Epithelial cell of esophagus (primary cell): ENCODE results near the gene POLA1.
"Not testable (repeated sequence)": the region's sequence is repeated elsewhere in the genome, so short reads cannot be mapped to it uniquely, and the experiment has no call there.

Experiments
- DNase-seq: peaks from one replicate; pipeline ENCODE4 v3.0.0; 2010; ENCODE audit warnings: low read depth
- H3K4me3 ChIP-seq: 2 replicates; pipeline ENCODE4 v1.5.1; 2011; ENCODE audit warnings: mild to moderate bottlenecking, low read length, control low read depth
- TF ChIP-seq, protein P1 (sequence below): IDR thresholded peaks from 2 replicates; pipeline ENCODE4 v1.5.1; 2011; ENCODE audit warnings: low read depth, mild to moderate bottlenecking, low read length, control low read depth, inconsistent platforms; ENCODE audit not compliant: insufficient read depth; ENCODE audit errors: missing control alignments

POLA1 gene

DNA sequence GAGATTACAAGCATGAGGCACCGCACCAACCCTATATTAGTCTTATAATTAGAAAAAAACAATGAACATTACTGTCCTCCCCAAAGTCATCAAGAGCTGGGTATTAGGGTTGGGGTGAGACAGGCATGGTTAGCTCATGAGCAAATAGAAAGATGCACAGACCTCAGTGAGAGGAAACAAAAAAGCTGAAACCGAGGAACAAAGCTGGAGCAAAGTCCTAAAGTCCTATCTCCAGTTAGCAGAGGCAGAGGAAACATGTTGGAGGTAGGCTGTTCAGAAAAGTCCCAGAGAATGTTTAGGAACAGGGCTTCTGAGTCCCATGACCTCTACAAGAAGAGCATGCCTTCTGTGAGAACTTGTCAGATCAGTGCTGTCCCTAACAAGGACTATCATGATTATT lies 41.9 kb upstream of the POLA1 start:
- H3K4me3 ChIP-seq = no peak overlapping the region
- TF ChIP-seq, protein P1, sequence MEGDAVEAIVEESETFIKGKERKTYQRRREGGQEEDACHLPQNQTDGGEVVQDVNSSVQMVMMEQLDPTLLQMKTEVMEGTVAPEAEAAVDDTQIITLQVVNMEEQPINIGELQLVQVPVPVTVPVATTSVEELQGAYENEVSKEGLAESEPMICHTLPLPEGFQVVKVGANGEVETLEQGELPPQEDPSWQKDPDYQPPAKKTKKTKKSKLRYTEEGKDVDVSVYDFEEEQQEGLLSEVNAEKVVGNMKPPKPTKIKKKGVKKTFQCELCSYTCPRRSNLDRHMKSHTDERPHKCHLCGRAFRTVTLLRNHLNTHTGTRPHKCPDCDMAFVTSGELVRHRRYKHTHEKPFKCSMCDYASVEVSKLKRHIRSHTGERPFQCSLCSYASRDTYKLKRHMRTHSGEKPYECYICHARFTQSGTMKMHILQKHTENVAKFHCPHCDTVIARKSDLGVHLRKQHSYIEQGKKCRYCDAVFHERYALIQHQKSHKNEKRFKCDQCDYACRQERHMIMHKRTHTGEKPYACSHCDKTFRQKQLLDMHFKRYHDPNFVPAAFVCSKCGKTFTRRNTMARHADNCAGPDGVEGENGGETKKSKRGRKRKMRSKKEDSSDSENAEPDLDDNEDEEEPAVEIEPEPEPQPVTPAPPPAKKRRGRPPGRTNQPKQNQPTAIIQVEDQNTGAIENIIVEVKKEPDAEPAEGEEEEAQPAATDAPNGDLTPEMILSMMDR = no peak
- DNase-seq = no peak

DNA sequence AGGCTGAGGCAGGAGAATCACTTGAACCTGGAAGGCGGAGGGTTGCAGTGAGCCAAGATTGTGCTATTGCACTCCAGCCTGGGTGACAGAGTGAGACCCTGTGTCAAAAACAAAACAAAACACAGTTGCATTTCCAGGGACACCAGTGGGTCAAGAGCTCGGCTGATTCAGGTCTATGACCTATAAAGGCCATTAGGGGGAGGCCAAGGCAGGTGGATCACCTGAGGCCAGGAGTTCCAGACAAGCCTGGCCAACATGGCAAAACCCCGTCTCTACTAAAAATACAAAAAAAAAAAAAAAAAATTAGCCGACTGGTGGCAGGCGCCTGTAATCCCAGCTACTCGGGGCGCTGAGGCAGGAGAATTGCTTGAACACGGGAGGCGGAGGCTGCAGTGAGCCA lies 38.0 kb upstream of the POLA1 start:
- H3K4me3 ChIP-seq, DNase-seq: not testable (repeated sequence)

DNA sequence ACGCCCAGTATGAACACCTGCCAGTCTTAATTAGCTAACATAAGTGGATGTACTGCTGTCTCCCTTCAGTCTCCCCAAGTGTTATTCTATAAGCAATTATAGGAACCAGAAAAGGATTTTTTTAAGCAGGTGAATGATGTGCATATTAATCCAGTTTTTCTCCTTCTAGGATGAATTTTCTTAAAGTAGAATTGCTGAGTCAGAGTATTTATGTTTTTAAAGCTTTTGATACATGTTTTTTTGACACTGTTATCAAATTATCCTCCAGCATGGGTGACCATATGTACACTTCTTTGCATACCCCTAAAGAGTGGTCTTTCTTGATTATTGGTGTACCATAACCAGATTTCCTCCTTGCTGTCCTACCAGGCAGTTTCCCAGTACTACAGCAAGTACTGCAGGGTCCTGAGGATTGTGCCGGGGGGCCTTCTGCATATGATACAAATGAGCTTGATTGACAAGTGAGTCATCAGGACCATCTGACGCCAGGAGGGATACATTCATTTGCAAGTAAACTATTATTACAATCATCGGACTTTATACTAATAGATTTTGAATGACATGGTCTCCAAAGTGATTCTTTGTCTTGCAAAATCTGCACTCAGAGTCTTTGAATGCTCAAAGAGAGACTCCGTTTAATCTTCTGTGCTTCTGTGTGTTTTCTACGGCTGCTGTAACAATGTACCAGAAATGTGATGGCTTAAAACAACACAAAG lies 35.9 kb upstream of the POLA1 start:
- TF ChIP-seq, protein P1 = no peak
- no peak for DNase-seq

GRCh38 chrX:24658421-24658820 lies 35.3 kb upstream of the POLA1 start:
- no peak for DNase-seq
- TF ChIP-seq, protein P1 = no peak

More for the DNA sequence above, 35.9 kb upstream of the POLA1 start:
- H3K4me3 ChIP-seq = no peak overlapping the region

DNA sequence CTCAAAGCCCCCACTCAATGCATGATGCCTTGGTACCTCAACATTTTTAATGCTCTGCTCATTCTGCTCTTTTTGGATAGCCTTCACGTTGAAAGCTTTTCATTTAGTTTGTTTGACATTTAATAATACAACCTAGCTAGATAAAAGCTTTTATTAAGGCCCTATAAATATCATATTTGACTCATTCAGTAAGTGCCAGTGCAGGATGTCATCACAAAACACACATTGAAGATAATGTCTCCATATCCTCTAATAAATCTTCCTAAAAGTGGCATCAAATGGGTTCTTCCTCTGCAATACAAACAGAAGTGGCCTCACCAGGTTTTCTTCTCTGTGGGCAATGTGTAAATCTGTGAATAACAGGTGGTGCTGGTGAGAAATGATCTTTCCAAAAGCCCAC lies 34.6 kb upstream of the POLA1 start:
- DNase-seq = no peak
- H3K4me3 ChIP-seq = no peak overlapping the region
- TF ChIP-seq, protein P1 = no peak

More at GRCh38 chrX:24658421-24658820, 35.3 kb upstream of the POLA1 start:
- no peak overlapping the region for H3K4me3 ChIP-seq

DNA sequence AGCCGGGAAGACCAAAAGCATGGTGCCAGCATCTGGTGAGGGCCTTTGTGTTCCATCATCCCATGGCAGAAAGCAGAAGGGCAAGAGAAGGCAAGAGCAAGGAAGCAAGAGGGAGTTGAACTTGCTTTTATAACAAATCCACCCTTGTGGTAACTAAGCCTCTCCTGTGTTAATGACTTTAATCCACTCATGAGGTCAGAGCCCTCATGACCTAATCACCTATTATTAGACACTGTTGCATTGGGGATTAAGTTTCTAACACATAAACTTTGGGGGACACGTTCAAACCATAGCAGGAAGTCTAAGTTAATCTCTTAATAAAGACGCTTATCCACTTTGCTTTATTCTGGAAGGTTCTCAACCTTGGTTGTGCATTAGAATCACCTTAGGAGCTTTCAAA lies 34.1 kb upstream of the POLA1 start:
- TF ChIP-seq, protein P1 = no peak
- no peak for DNase-seq
- no peak overlapping the region for H3K4me3 ChIP-seq

GRCh38 chrX:24661292-24661691 lies 32.4 kb upstream of the POLA1 start:
- no peak overlapping the region for H3K4me3 ChIP-seq
- DNase-seq = no peak
- TF ChIP-seq, protein P1 = no peak
